B cell (primary cell): ENCODE results near the gene TGDS.

Experiments used
- CTCF ChIP-seq: fragments of 200-600 bp; IDR thresholded peaks from one replicate; pipeline ENCODE4 v1.8.0; 2022; ENCODE audit warnings: antibody characterized with exemption, mild to moderate bottlenecking
- EZH2 ChIP-seq: IDR thresholded peaks from 2 replicates; pipeline ENCODE4 v1.6.1; 2012; ENCODE audit warnings: borderline replicate concordance, low read depth, mild to moderate bottlenecking, moderate library complexity, low read length; ENCODE audit not compliant: insufficient read depth, poor library complexity, severe bottlenecking

DNA sequence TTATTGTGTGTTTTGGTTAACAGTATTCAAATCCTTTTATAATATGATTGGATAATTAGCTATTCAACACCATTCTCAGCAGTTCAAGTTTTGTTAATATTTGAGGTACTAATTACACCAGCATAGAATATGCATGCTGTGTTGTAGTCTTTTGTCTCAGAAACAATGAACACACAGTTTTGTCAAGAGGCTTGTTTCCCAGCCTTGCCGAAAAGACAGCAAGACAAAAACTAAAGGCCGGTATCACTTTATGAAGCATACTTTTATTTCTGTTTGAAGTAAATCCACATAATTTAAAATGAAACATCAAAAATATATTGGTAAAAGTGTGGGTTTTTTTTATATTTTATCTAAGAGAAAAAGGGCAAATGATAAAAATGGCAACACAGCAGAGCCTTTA lies 13.2 kb upstream of the TGDS start:
- TF ChIP-seq CTCF (no peak), EZH2 (no peak)
